Endometrial microvascular endothelial cells (primary cell): Measurements from ENCODE around the gene MRPL37. TPM values are rescaled to one million over a fixed set of nuclear protein-coding genes. Genes with fewer than 3 reads are reported as not detected.

Experiments used
- in situ Hi-C: cut with HindIII; loops from 2 replicates; pipeline ENCODE4 v1.10.0; 2017; ENCODE audit warnings: low sequenced_read_pairs, low pct_unique_long_range_greater_than_20kb; ENCODE audit errors: inconsistent ontology term
- total RNA-seq: library from RNA; depleted of rRNA; stranded (reverse); fragments of >200 nt; gene quantifications from one replicate; pipeline ENCODE4 v1.2.3, GENCODE V29; 2015; ENCODE audit errors: inconsistent ontology term

The MRPL37 gene
- total RNA-seq, 1 donor from 2014 or later, result 169 TPM

GRCh38 chr1:54171016-54171415 is 29.0 kb upstream of the MRPL37 start:
- in situ Hi-C loops, result no loop called here

GRCh38 chr1:54171606-54172005 is 28.4 kb upstream of the MRPL37 start:
- in situ Hi-C loops, result no loop called here

- in situ Hi-C loops, result no loop called here
These were observed 27.1 kb upstream of the MRPL37 start for GRCh38 chr1:54172614-54173599.

GRCh38 chr1:54173681-54174080 is 26.3 kb upstream of the MRPL37 start:
- in situ Hi-C loops, result no loop called here

GRCh38 chr1:54174106-54174505 is 25.9 kb upstream of the MRPL37 start:
- in situ Hi-C loops, result no loop called here

GRCh38 chr1:54176621-54177327 is 23.2 kb upstream of the MRPL37 start:
- in situ Hi-C loops, result no loop called here

- in situ Hi-C loops, result no loop called here
These were observed 22.2 kb upstream of the MRPL37 start for GRCh38 chr1:54177726-54178125.

GRCh38 chr1:54178296-54179070 is 21.5 kb upstream of the MRPL37 start:
- in situ Hi-C loops, result no loop called here

GRCh38 chr1:54180701-54181360 is 19.1 kb upstream of the MRPL37 start:
- in situ Hi-C loops, result no loop called here

GRCh38 chr1:54186056-54186455 is 13.9 kb upstream of the MRPL37 start:
- in situ Hi-C loops, result no loop called here

GRCh38 chr1:54188291-54188690 is 11.7 kb upstream of the MRPL37 start:
- in situ Hi-C loops, result no loop called here

GRCh38 chr1:54190526-54190925 is 9.4 kb upstream of the MRPL37 start:
- in situ Hi-C loops, result no loop called here

- in situ Hi-C loops, result no loop called here
These were observed 8.4 kb upstream of the MRPL37 start for GRCh38 chr1:54191525-54191924.

GRCh38 chr1:54193453-54193852 is 6.5 kb upstream of the MRPL37 start:
- in situ Hi-C loops, result no loop called here

- in situ Hi-C loops, result no loop called here
These were observed 709 bp upstream of the MRPL37 start for GRCh38 chr1:54199151-54199764.

- in situ Hi-C loops, result no loop called here
These were observed 591 bp downstream of the MRPL37 start for GRCh38 chr1:54200519-54200997.

- in situ Hi-C loops, result no loop called here
These were observed 4.2 kb downstream of the MRPL37 start for GRCh38 chr1:54204199-54204598.

- in situ Hi-C loops, result no loop called here
These were observed 7.3 kb downstream of the MRPL37 start for GRCh38 chr1:54207287-54207686.
